K562 (cell line): ENCODE results near the gene SIRT3. TPM values are rescaled to one million over a fixed set of nuclear protein-coding genes. Genes with fewer than 3 reads are reported as not detected.

Experiments
- ARID4B ChIP-seq: sonication (generic); formaldehyde crosslinking; IDR thresholded peaks from 2 replicates; pipeline ENCODE4 v1.8.0; 2022; ENCODE audit warnings: mild to moderate bottlenecking, missing genetic modification reagents
- ATF7 ChIP-seq: fragments of 450-650 bp; IDR thresholded peaks from 2 replicates; pipeline ENCODE4 v1.7.1; 2014; ENCODE audit warnings: mild to moderate bottlenecking, moderate library complexity
- CHD1 ChIP-seq: fragments of 200-600 bp; sonication (generic); IDR thresholded peaks from one replicate; pipeline ENCODE4 v1.6.1; 2012; ENCODE audit warnings: mild to moderate bottlenecking, moderate library complexity, low read length, inconsistent platforms
- ESRRA ChIP-seq: fragments of 450-650 bp; IDR thresholded peaks from 2 replicates; pipeline ENCODE4 v1.6.1; 2014; ENCODE audit warnings: low read depth, mild to moderate bottlenecking, moderate library complexity, borderline replicate concordance
- GATAD2B ChIP-seq: fragments of 450-650 bp; IDR thresholded peaks from 2 replicates; pipeline ENCODE4 v1.6.1; 2017; ENCODE audit warnings: mild to moderate bottlenecking, borderline replicate concordance
- HMG20B ChIP-seq: fragments of 250-450 bp; sonication (Bioruptor Pico); IDR thresholded peaks from 2 replicates; pipeline ENCODE4 v1.5.0; 2021; ENCODE audit warnings: mild to moderate bottlenecking
- MNT ChIP-seq, 2 experiments: fragments of 450-650 bp; conservative IDR thresholded peaks; 2 replicates each; pipeline ENCODE4 v1.6.1; 2017; ENCODE audit warnings: mild to moderate bottlenecking in 2 of 2, moderate library complexity in 2 of 2
- NCOA1 ChIP-seq: fragments of 450-650 bp; IDR thresholded peaks from 2 replicates; pipeline ENCODE4 v1.6.1; 2016; ENCODE audit warnings: low read depth
- NR2C2 ChIP-seq, 2 experiments: fragments of 200-800 bp in 1 of 2; sonication (Bioruptor generic) in 1 of 2; sonication (generic) in 1 of 2; formaldehyde crosslinking in 1 of 2; IDR thresholded peaks; 2 replicates each; pipeline versions ENCODE4 v1.6.1 to v1.8.0; 2016 to 2022; ENCODE audit warnings: mild to moderate bottlenecking in 1 of 2, missing compliant biosample characterization in 1 of 2, missing genetic modification characterization in 1 of 2, missing genetic modification reagents in 1 of 2
- SMARCE1 ChIP-seq: fragments of 450-650 bp; IDR thresholded peaks from 2 replicates; pipeline ENCODE4 v1.7.1; 2016; ENCODE audit warnings: mild to moderate bottlenecking
- SP2 ChIP-seq: IDR thresholded peaks from 2 replicates; pipeline ENCODE4 v1.6.1; 2011; ENCODE audit warnings: mild to moderate bottlenecking, low read depth, low read length, moderate library complexity; ENCODE audit not compliant: poor library complexity, severe bottlenecking; ENCODE audit errors: extremely low read depth
- SREBF2 ChIP-seq: sonication (generic); formaldehyde crosslinking; IDR thresholded peaks from 2 replicates; pipeline ENCODE4 v1.4.0; 2020; ENCODE audit warnings: mild to moderate bottlenecking, missing genetic modification reagents
- ZFP1 ChIP-seq: fragments of 450-650 bp; formaldehyde crosslinking; IDR thresholded peaks from 2 replicates; pipeline ENCODE4 v1.4.0; 2020; ENCODE audit warnings: mild to moderate bottlenecking, mixed read lengths
- ZNF384 ChIP-seq: IDR thresholded peaks from 2 replicates; pipeline ENCODE4 v1.6.1; 2012; ENCODE audit warnings: low read depth, low read length, improper control_type of control experiment
- ZNF766 ChIP-seq: fragments of 200-800 bp; sonication (Bioruptor generic); conservative IDR thresholded peaks from 2 replicates; pipeline ENCODE4 v1.6.1; 2016; ENCODE audit warnings: missing genetic modification characterization, missing compliant biosample characterization
- ZNF785 ChIP-seq: fragments of 250-450 bp; sonication (Bioruptor Pico); IDR thresholded peaks from 2 replicates; pipeline ENCODE4 v1.4.0; 2020; ENCODE audit warnings: mild to moderate bottlenecking
- polyA plus RNA-seq, 8 experiments: library from polyadenylated mRNA; depleted of rRNA in 4 of 8; stranded (reverse) in 5 of 8; unstranded in 3 of 8; fragments of >200 nt; fragmentation: Nextera tagmentation in 2 of 8; fragmentation: Illumina TruSeq in 1 of 8; extraction: Ambion mirVana in 2 of 8; extraction: Trizol in 1 of 8; gene quantifications; 2 replicates each; pipeline versions ENCODE4 v1.2.1 to v1.2.3, GENCODE V29; 2011 to 2014; ENCODE audit warnings: inconsistent platforms in 1 of 8, missing spikeins in 1 of 8
- total RNA-seq, 7 experiments: library from RNA; depleted of rRNA in 6 of 7; stranded (reverse); fragments of >200 nt in 6 of 7; fragmentation: Illumina TruSeq in 2 of 7; extraction: Trizol in 2 of 7; gene quantifications; 2 replicates each; pipeline versions ENCODE4 v1.2.1 to v1.2.3, GENCODE V29; 2011 to 2021; ENCODE audit warnings: low replicate concordance in 1 of 7
- TF ChIP-seq, protein P1 (sequence below): fragments of 200-400 bp; formaldehyde crosslinking; IDR thresholded peaks from 2 replicates; pipeline ENCODE4 v1.6.1; 2017; ENCODE audit warnings: mild to moderate bottlenecking, low read depth, low read length, moderate library complexity

The SIRT3 gene
- total and polyA plus RNA-seq, 9 of the 15 experiments (the other 6 are each of a cell fraction or from before 2014, with no cell fraction given), result 1.9 to 27.5 (median 14.5) TPM

- peak; percentile 45 for TF ChIP-seq NCOA1
- peak; percentile 52; the same call in 1 of the 2 replicates for TF ChIP-seq ARID4B
- TF ChIP-seq CHD1, result peak; percentile 7
- peak; percentile 9; the same call in 1 of the 2 replicates for TF ChIP-seq NR2C2 (CRISPR knock-in tag; IDR thresholded peaks at IDR 0.05)
- TF ChIP-seq NR2C2 (tag; IDR thresholded peaks at IDR 0.05), result peak; percentile 92
- no peak for TF ChIP-seq ZNF384
- peak; percentile 71; the same call in 1 of the 2 replicates for TF ChIP-seq ATF7
- TF ChIP-seq ZNF785 (CRISPR knock-in tag), result no peak
- peak; percentile 68 to 79 for TF ChIP-seq MNT (conservative IDR thresholded peaks at IDR 0.05)
- no peak for TF ChIP-seq ZFP1
- TF ChIP-seq SMARCE1, result no peak; the same call in 1 of the 2 replicates
- 0 out of 2 replicates have a peak, but pooled peaks have one; percentile 48 for TF ChIP-seq ESRRA
- no peak for TF ChIP-seq SREBF2 (CRISPR knock-in tag)
- no peak for TF ChIP-seq SP2
- TF ChIP-seq ZNF766 (CRISPR knock-in tag), result 0 out of 2 replicates have a peak, but pooled peaks have one; percentile 13
- no peak for TF ChIP-seq HMG20B (CRISPR knock-in tag)
- TF ChIP-seq GATAD2B, result no peak
- TF ChIP-seq, protein P1, sequence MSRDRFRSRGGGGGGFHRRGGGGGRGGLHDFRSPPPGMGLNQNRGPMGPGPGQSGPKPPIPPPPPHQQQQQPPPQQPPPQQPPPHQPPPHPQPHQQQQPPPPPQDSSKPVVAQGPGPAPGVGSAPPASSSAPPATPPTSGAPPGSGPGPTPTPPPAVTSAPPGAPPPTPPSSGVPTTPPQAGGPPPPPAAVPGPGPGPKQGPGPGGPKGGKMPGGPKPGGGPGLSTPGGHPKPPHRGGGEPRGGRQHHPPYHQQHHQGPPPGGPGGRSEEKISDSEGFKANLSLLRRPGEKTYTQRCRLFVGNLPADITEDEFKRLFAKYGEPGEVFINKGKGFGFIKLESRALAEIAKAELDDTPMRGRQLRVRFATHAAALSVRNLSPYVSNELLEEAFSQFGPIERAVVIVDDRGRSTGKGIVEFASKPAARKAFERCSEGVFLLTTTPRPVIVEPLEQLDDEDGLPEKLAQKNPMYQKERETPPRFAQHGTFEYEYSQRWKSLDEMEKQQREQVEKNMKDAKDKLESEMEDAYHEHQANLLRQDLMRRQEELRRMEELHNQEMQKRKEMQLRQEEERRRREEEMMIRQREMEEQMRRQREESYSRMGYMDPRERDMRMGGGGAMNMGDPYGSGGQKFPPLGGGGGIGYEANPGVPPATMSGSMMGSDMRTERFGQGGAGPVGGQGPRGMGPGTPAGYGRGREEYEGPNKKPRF, result no peak
Measured at GRCh38 chr11:236774-237767, 929 bp upstream of the SIRT3 start, which contains the start of gene PSMD13 (continued).
